Ovary (tissue), 9 donors: ENCODE data around the gene THBS3. TPM values are rescaled to one million over a fixed set of nuclear protein-coding genes. Genes with fewer than 3 reads are reported as not detected.

Experiments
- DNase-seq, 5 donors: peaks; one replicate each; pipeline ENCODE4 v3.0.0-alpha.2; 2019 to 2020
- H3K27ac ChIP-seq, 2 donors: fragments of 200-600 bp; one replicate each; pipeline versions ENCODE4 v1.5.1 to v1.8.0; 2019 to 2022
- H3K27me3 ChIP-seq: fragments of 200-600 bp; one replicate; pipeline ENCODE4 v1.8.0; 2022
- H3K36me3 ChIP-seq: fragments of 200-600 bp; sonication (generic); one replicate; pipeline ENCODE4 v1.5.1; 2019
- H3K4me1 ChIP-seq: one replicate; pipeline ENCODE4 v1.8.1; 2013; ENCODE audit warnings: mild to moderate bottlenecking, moderate library complexity; ENCODE audit not compliant: insufficient read depth
- H3K4me3 ChIP-seq: fragments of 200-600 bp; sonication (generic); one replicate; pipeline ENCODE4 v1.5.1; 2017
- H3K9me3 ChIP-seq, 2 donors: fragments of 200-600 bp in 1 of 2; sonication (generic) in 1 of 2; one replicate each; pipeline versions ENCODE4 v1.5.1 to v1.8.1; 2013 to 2019; ENCODE audit warnings: mild to moderate bottlenecking in 1 of 2, moderate library complexity in 1 of 2
- CTCF ChIP-seq, 3 donors: fragments of 450-650 bp in 2 of 3; fragments of 200-600 bp in 1 of 3; IDR thresholded peaks; one replicate each; pipeline versions ENCODE4 v1.5.1 to v1.8.0; 2016 to 2022; ENCODE audit warnings: antibody characterized with exemption in 3 of 3, mild to moderate bottlenecking in 1 of 3
- EP300 ChIP-seq: sonication (generic); formaldehyde crosslinking; IDR thresholded peaks from one replicate; pipeline ENCODE4 v1.6.1; 2017; ENCODE audit warnings: antibody characterized with exemption
- POLR2A ChIP-seq: fragments of 450-650 bp; IDR thresholded peaks from one replicate; pipeline ENCODE4 v1.6.1; 2017; ENCODE audit warnings: antibody characterized with exemption, mild to moderate bottlenecking, moderate library complexity
- WGBS, 3 donors: extraction: QIAGEN DNeasy Blood & Tissue Kit in 1 of 3; methylation state at CpG; one replicate each; pipeline versions ENCODE4 v1.1.5 to v1.1.7; 2013 to 2017; 5-methylcytosine and 5-hydroxymethylcytosine counted together
- intact Hi-C, 4 donors: fragments of 100-400 bp; cut with DNase I; formaldehyde crosslinking; loops; one replicate each; pipeline versions ENCODE4 v1.11.0 to v1.15.1; 2022 to 2023
- polyA plus RNA-seq, 2 donors: library from polyadenylated mRNA; stranded (reverse); fragments of 200-250 nt in 1 of 2; fragments of 350-450 nt in 1 of 2; fragmentation: Illumina TruSeq in 1 of 2; extraction: RNeasy Lipid Tissue Mini Kit (QIAGEN cat#74804) in 1 of 2; gene quantifications; one replicate each; pipeline ENCODE4 v1.2.3, GENCODE V29; 2013 to 2014
- total RNA-seq, 7 donors: library from RNA; depleted of rRNA in 2 of 7; stranded (reverse); fragments of >200 nt in 2 of 7; fragmentation: NEBNext Ultra II Directional in 3 of 7; extraction: Animal tissue kit (Norgen Biotek cat#: 25700) in 3 of 7; gene quantifications; one replicate each; pipeline versions ENCODE4 v1.1.0 to v1.2.4, GENCODE V29; 2016 to 2023
- donor health status: DM: no; HTN: no; CAD: no; lungs with moderate emphysema.
- donor health status: DM: no; HTN: no; CAD: no.
- donor health status: Bipolar disorder and iron deficiency.
- donor health status: DM: yes; HTN: yes; CAD: no.
- donor health status: DM: no; HTN: no; CAD: no.
- donor health status: DM: yes; HTN: yes; CAD: no.

THBS3 gene
- total and polyA plus RNA-seq, 9 donors: 19.9 to 50.2 (median 28.2) TPM

- WGBS, 3 donors: 52 to 59% (median 54%) methylated on average over 8 of the region's 8 CpGs
- no peak for DNase-seq
- no peaks in the 10 kb centered on the region for H3K36me3 ChIP-seq
- TF ChIP-seq POLR2A (no peak), CTCF (IDR thresholded peaks at IDR 0.05) (no peak), EP300 (no peak)
- H3K27ac ChIP-seq: peak overlapping the region in 1 of 2 donors; percentile 60
- H3K4me1 ChIP-seq: peaks cover 2% of the 10 kb centered on the region
- no peaks in the 10 kb centered on the region for H3K9me3 ChIP-seq
- H3K4me3 ChIP-seq: peak overlapping the region; percentile 52
- H3K27me3 ChIP-seq: no peaks in the 10 kb centered on the region
- intact Hi-C loops: no loop called here
These were observed 37.4 kb upstream of the THBS3 start for GRCh38 chr1:155245163-155245524.

GRCh38 chr1:155244368-155245162 is 36.9 kb upstream of the THBS3 start:
- H3K27ac ChIP-seq: peak overlapping the region; percentile 36 to 85
- no peaks in the 10 kb centered on the region for H3K36me3 ChIP-seq
- peaks cover 2% of the 10 kb centered on the region for H3K4me1 ChIP-seq
- WGBS, 3 donors: 0% methylated on average over 53 of the region's 53 CpGs
- H3K4me3 ChIP-seq: peak overlapping the region; percentile 52
- TF ChIP-seq CTCF (IDR thresholded peaks at IDR 0.05) (peak in 2 of 3 donors; percentile 99), EP300 (peak; percentile 77), POLR2A (peak; percentile 90)
- intact Hi-C loops: loop anchor here in 1 of 4 donors (5.0 kb wide), 1 partner anchor 37 kb away; the partner anchor contains the start of genes MTX1 and THBS3
- DNase-seq: peak; percentile 95 to 99 (median 97)
- no peaks in the 10 kb centered on the region for H3K9me3 ChIP-seq
- H3K27me3 ChIP-seq: no peaks in the 10 kb centered on the region

GRCh38 chr1:155242805-155243358 is 35.2 kb upstream of the THBS3 start:
- Histone ChIP-seq H3K36me3 (no peaks in the 10 kb centered on the region), H3K4me3 (no peak overlapping the region), H3K4me1 (peaks cover 2% of the 10 kb centered on the region), H3K27ac (peak overlapping the region in 1 of 2 donors; percentile 85), H3K27me3 (no peaks in the 10 kb centered on the region), H3K9me3 (no peaks in the 10 kb centered on the region)
- intact Hi-C loops: loop anchor here in 1 of 4 donors (5.0 kb wide), 1 partner anchor 36 kb away; the partner anchor contains the start of genes MTX1 and THBS3
- TF ChIP-seq POLR2A (no peak), EP300 (no peak), CTCF (IDR thresholded peaks at IDR 0.05) (no peak)
- 72 to 86% (median 84%) methylated on average over 3 of the region's 3 CpGs for WGBS, 3 donors
- DNase-seq: no peak

- H3K36me3 ChIP-seq: no peaks in the 10 kb centered on the region
- peaks cover 2% of the 10 kb centered on the region for H3K4me1 ChIP-seq
- intact Hi-C loops: loop anchor here in 1 of 4 donors (5.0 kb wide), 1 partner anchor 35 kb away; the partner anchor contains the start of genes MTX1 and THBS3
- WGBS, 3 donors: 74 to 76% (median 75%) methylated on average over 4 of the region's 4 CpGs
- no peak overlapping the region for H3K4me3 ChIP-seq
- H3K27ac ChIP-seq: no peak overlapping the region
- DNase-seq: no peak
- TF ChIP-seq EP300 (no peak), POLR2A (no peak), CTCF (IDR thresholded peaks at IDR 0.05) (no peak)
- no peaks in the 10 kb centered on the region for H3K27me3 ChIP-seq
- H3K9me3 ChIP-seq: no peaks in the 10 kb centered on the region
These were observed 34.2 kb upstream of the THBS3 start for GRCh38 chr1:155241841-155242264.
